Measurements from ENCODE around the gene VWA8.
"Not testable (repeated sequence)": the region's sequence is repeated elsewhere in the genome, so short reads cannot be mapped to it uniquely, and the experiment has no call there.

Gene VWA8

DNA sequence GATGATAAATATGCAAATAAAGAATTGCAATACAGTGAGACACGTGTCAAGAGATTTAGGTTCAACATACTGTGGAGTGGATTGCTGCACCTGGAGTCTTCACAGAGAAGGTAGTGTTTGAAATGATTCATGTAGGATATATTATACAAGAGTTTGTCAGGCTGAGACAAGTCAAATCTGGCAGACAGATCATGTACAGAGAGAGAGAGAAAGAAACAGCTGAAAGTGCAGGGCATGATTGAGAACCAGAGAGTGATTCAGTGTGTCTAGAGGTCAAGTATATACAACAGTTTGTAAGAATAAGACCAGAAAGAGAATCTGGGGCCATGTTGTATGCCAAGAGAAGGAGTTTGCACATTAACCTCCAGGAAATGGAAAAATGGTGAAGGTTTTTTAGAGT lies 2.1 kb upstream of the VWA8 start:
- DNase-seq, result no peak

DNA sequence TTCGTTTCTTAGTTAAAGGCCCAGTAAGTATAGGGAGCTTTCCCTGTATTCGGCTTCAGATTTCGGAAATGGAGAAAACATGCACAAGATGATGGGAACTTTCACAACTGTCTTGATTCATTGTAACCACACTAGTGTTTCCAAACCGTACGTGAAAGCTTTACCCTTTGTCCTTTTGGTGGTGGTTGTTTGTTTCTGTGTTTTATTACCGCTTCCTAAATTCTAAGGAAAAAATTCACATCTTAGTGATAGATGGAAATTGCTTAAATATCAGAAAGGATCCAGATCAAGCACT lies 504 bp upstream of the VWA8 start:
- no peak for DNase-seq

DNA sequence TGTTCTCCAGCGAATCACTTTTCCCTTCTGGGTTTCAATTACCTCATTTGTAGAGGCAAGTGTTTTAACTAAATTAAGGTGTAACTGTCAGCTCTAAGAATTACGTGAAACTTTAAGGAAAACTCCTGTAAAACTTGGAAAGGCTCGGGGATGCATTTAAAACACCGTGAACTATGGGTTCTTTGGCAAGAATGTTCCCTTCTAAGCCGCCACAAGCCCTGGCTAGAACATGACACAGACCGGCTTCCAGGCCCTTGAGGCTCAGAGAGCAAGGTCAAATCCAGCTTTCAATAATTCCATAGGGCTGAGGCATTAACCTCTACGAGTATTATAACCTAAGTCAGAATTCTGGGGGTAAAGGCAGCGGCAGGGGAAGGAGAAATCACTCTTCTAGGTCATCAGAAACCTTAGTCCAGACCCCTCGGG lies 685 bp downstream of the VWA8 start:
- no peak for DNase-seq

DNA sequence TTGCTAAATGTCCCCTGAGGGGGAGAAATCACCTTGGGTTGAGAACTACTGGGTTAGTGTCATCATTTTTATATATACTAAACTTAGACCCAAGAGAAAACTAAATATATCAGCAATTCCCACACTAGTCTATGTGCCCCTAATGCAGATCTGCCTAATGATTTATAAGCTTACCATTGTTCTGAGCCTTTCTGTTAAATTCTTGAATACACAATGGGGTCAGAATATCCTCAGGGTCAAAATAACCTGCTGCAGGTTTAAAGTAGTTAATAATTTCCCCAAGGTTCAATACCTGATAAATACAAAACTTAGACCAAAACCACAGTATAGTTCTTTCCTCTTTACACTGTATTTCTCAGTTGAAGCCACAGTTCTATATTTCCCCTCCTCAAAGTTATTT lies 4.6 kb downstream of the VWA8 start:
- no peak for DNase-seq

DNA sequence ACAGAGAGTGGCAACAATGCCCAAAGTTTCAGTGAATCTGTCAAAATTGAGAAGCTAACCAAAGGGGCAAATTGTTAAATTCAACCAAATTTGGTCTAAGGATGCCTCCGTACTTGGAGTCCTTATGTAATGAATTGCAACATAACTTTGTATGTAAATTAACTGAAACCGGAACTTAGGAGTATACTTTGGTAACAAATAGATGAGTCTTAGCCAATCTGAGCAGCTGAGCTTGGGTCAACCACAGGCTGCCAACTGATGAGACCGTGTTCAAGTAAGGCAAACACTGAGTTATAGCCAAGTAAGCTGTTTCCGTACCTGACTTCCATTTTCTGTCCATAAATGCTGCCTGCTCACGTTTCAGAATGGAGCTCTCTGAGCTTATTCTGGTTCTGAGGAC lies 5.3 kb downstream of the VWA8 start:
- DNase-seq, result no peak

DNA sequence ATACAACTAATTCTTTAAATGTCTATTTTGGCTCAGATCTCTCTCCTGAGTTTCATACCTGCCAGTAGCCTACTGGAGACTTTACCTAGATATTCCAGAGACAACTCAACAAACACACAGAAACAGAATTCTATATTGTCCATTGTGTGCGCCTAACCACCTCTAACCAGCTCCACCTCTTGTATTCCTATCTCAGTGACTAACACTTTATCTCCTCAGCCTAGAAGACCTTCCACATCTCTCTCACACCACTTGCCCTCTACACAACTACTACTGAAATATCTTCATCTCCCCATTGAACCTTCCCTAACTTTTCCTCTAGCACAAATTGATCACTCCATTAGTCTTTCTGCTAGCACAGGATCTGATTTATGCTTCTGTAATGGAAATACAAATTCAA lies 6.7 kb downstream of the VWA8 start:
- DNase-seq, result no peak

DNA sequence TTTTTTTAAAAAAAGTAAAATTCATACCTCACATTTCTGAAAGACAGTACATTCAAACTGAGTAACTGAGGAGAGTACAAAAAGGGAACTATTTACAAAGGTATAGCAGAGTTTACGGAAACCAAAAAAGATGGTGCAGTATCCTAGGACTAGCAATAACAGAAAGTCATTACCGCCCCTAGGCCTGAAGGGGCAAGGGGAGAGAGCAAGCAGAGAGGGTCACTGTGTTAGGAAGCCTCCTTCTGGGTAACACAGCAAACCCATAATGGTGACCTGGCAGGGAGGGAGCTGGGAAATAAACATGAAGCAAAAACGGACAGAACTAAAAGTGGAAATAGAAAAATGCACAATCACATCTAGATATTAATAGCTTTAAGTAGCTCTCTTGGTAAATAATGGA lies 8.2 kb downstream of the VWA8 start:
- DNase-seq, result no peak

DNA sequence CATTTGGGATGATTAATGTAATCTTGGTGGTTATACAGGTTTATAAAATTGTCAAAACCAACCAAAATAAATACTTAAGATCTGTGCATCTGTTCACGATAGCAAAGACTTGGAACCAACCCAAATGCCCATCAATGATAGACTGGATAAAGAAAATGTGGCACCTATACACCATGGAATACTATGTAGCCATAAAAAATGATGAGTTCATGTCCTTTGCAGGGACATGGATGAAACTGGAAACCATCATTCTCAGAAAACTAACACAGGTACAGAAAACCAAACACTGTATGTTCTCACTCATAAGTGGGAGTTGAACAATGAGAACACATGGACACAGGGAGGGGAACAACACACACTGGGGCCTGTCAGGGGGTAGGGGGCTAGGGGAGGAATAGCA lies 11.8 kb downstream of the VWA8 start:
- not testable (repeated sequence) for DNase-seq

DNA sequence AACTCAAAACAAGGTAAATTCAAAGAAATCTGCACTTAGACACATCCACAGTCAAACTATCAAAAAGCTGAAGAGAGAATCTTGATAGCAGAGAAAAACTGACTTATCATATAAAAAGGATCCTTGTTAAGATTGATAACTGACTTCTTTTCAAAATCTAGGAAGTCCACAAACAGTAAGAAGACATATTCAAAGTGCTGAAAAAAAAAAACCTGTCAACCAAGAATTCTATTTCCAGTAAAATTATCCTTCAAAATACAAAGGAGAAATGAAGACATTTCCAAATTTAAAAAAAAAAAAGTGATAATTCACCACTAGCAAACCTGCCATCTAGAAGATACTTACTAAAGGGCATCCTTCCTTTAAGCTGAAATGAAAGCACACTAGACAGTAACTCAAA lies 15.0 kb downstream of the VWA8 start:
- no peak for DNase-seq

DNA sequence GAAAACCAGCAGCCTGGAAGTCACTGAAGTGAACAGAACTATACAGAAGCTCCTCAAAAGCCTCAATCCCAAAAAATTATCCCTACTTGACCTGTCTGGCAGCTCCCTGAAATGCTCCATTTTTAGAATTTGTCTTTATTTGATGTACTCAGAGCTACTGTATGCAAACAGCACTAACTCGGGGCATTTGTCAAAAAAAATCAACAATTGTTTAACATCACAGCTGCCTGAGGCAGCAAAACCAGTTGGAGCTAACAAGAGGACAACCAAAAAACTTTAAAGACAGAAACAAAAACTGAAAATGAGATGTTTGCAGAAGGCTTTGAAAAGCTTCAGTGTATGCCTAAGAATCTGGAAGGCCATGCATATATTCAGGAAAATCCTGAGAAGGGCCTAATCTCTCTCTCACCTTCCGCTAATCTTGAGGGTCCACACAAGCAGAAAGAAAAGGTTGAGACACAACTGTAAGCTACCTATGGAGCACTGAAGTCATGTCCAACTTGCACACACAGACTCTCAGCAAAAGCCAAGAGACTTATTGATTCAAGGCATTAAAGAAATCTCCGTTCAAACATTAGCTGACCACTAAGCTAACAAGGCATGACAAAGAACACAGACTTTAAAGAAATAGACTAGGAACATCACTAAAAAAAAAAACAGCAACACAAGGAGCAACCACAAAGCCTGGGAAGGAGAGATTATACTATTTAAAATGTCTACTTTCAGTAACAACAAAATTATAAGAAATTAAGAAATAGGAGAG lies 16.1 kb downstream of the VWA8 start:
- DNase-seq, result no peak

DNA sequence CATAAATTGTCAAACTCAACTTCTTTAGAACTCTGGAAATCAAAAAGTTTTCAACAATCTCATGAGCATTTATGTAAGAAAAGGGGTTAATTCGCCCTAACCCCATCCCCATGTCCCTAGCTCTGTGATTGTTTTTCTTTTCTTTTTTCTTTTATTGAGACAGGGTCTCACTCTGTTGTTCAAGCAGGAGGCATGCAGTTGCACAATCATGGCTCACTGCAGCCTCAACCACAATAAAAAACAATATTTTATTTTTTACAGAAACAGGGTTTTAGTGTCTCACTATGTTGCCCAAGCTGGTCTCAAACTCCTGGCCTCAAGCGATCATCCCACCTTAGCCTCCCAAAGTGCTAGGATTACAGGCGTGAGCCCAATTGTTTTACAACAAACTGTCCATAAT lies 16.7 kb downstream of the VWA8 start:
- DNase-seq, result no peak

DNA sequence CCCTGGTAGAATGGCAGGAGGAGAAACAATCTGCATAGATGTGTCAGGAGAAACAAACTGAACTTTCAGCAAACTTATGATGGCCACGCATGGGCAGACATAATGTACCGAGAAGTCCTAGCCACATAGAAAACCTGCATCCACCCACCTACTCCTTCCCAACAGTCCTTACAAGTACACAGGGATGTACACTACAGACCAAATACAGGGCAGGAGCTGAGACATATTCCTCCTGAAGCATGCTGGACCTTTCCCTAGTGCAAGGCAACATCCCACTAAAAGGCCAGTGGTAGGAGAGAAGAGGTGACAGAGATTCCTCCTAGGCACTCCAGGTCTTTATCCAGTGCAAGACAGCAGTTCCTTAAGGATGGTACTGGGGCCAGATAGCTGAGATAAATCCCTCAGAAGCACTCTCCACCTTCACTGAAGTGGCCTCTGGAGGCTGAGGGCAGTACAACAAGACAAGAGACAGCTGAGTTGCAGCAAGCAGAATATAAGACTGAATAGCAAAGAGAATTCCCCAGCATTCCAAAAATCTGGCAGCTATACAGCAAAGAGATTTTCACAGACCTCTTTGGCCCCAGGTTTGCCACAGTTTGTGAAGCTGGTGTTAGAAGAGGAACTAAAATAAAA lies 18.3 kb downstream of the VWA8 start:
- no peak for DNase-seq

DNA sequence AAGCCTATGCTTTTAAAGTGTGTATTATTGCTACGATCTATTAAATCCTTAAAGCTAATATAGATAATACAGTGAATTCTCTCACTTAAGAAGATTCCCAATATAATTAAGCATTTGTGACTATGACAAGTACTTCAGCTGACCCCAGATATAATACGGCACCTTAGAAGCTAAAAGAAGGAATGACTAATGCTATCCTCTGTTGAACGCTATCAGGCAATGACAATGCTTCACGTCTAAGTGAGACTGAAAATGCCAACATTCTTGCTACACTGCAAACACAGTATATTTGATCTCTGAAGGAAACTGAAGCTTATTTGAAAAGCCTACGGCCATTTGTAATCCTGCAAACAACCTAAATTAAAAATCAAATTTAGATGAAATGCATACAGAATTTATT lies 19.7 kb downstream of the VWA8 start:
- no peak for DNase-seq

DNA sequence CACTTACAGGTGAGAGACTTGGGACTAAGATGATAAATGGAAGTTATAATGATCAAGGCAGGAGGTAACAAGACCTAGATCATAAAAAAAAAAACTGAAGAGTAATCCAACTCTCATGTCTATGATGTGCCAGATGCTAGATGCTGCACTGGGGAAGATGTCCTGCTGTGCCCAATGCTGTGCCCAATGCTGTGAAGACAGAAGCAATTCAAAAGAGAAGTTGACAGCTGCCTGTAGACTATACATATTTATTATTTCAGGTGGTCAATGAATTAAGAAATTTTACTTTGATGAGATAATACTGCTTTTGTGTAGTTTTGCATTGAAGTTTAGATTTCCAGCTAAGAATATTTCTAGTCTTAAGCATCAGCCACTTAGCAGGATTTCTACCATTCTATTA lies 21.5 kb downstream of the VWA8 start:
- DNase-seq, result peak; percentile 16

DNA sequence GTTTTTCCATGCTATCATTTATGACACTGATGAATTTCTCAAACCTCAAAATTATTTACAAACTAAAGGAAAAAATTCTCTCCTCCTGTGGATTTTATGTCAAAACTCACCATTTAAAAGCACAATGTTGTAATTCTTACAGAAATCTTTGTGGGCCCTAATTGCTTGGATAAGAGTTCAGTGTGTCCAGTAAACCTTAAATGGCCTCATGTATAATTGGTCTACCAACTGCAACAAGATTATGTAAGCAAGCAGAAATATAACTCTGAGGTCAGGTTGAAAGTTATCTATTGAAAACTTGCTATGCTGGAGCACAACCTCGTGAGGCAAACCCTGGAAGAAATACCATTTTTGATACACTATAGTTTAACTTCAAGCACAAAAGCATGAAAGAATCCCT lies 22.0 kb downstream of the VWA8 start:
- no peak for DNase-seq

DNA sequence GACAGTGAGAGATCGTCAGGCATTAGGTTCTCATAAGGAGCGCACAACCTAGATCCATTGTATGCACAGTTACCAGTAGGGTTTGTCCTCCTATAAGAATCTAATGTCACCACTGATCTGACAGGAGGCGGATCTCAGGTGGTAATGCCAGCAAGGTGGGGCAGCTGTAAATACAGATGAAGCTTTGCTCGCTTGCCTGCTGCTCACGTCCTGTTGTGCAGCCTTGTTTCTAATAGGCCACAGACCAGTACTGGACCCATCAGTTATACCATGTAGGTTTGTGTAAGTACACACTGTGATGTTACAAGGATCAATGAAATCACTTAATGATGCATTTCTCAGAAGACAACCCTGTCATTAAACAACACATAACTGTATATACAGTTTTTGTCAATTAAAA lies 23.5 kb downstream of the VWA8 start:
- no peak for DNase-seq

DNA sequence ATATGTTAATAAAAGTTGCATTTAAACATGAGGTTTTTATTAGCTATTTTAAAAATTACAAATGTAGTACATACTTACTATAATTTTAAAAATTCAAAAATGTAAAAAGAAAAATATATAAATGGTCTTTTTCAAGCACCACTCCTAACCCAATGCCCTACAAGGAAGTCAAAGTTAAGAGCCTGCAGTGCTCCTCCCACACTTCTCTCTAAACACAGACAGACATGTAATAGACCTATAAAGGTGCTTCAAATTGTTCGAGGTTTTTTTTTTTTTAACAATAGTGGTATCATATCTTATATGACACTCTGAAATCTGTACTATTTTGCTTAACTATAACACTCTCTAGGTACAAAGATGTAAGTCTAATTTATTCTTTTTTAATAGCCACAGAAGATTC lies 25.4 kb downstream of the VWA8 start:
- no peak for DNase-seq

DNA sequence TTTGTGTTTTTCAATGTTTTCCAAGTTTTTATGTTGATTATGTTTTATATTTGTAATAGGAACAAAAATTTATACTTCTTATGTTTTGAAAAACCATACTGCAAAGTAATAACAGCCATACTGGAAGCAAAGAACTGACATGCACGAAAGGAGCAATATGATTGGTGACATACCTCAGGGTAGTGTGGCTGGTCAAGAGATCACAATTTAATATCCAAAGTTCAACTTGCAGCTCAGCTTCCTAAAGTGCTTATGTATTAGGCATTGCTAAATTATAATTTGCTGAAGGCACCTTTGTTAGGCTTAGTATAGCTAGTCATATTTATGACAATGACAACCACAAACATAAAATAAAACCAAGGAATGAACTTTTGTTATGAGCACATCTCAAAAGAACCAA lies 25.9 kb downstream of the VWA8 start:
- DNase-seq, result no peak

DNA sequence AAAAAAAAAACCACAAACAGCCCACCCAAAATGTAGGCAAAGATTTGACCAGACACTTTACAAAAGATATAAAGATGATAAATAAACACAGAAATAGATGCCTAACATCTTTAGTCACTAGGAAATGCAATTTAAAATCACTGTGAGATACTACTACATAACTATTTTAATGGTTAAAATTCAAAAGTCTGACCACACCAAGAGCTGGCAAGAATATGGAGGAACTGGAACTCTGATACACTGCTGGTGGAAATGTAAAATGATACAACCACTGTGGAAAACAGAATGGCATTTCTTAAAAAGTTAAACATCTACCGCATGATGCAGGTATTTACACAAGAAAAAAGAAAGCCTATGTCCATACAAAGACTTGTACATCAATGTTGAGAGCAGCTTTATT lies 26.8 kb downstream of the VWA8 start:
- no peak for DNase-seq

DNA sequence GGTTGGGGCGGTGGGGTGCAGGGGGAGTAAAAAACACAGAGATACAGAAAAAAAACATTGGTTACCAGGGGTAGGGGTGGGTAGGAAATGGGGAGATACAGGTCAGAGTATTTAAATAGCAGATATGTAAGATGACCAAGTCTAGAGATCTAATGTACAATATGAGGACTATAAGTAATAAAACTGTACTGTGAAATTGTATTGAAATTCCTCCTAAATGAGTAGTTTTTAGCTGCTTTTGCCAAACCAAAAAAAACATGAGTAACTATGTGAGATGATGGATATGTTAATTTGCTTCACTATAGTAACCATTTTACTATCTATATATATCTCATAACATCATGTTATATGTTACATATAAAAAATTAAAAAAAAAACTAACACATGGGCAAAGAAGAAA lies 29.6 kb downstream of the VWA8 start:
- DNase-seq, result no peak

DNA sequence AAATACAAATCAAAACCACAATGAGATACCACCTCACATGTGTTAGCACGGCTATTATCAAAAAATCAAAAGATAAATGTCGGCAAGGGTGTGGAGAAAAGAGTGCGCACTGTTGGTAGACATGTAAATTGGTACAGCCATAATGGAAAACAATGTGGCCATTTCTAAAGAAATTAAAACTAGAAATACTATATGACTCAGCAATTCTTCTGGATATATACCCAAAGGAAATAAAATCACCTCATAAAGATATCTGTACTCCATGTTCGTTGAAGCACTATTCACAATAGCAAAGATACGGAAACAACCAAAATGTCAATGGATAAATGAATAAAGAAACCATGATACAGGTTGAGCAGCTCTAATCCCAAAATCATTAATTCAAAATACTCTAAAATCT lies 30.8 kb downstream of the VWA8 start:
- no peak for DNase-seq

DNA sequence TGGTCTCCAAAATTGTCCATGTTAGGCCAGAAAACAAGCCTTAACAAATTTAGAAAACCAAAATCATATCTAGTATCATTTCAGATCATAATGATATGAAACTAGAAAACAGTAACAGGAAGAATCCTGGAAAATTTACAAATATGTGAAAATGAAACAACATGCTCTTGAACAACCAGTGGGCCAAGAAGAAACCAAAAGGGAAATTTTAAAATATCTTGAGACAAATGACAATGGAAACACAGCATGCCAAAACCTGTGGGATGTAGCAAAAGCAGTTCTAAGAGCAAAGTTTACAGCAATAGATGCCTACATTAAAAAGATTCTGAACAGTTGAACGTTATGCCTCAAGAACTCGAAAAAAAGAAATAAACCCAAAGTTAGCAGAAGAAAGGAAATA lies 32.6 kb downstream of the VWA8 start:
- DNase-seq, result no peak

DNA sequence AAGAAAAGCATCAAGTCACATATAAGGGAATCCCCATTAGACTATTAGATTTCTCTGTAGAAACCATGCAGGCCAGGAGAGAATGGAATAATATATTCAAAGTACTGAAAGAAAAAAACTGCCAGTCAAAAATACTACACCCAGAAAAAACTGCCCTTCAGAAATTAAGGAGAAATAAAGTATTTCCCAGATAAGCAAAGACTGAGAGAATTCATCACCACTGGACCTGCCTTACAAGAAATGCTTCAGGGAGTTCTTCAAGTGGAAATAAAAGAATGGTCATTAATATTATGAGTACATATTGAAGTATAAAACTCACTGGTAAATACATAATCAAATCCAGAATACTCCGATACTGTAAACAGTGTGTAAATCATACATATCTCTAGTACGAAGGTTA lies 35.9 kb downstream of the VWA8 start:
- DNase-seq, result no peak

DNA sequence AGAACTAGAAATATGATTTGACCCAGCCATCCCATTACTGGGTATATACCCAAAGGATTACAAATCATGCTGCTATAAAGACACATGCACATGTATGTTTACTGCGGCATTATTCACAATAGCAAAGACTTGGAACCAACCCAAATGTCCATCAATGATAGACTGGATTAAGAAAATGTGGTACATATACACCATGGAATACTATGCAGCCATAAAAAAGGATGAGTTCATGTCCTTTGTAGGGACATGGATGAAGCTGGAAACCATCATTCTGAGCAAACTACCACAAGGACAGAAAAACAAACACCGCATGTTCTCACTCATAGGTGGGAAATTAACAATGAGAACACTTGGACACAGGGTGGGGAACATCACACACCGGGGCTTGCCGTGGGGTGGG lies 38.0 kb downstream of the VWA8 start:
- not testable (repeated sequence) for DNase-seq

DNA sequence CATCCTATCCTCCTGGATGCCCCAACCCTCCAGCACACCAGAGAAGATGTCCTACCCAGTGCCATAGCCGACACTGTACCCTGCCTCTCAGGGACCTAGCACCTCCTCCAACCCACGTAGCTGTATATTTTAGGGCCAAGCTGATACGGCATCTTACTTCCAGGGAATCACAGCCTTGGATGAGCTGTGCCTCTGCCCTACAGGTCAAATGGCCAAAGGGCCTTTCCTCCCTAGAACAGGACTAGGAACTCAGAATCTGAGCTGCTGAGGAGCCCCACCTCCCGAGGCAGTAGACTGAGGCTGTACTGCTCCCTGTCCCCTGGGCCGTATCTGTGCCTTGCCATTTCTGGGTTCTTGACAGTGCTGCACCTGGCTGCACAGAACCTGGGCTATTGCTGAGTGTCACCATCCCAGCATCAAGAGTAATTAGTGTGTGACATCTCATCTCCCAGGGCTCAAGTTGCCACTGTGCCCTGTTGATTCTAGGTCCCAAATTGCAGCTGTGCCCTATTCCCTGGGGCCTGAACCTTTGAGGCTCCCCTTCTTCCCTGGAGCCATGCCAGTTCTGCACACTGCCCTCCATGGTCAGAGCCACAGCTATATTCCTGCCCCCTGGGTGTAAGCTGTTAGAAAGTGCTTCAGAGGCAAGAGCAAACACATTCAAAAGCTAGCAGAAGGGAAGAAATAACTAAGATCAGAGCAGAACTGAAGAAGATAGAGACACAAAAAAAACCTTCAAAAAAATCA lies 41.0 kb downstream of the VWA8 start:
- peak; percentile 4 for DNase-seq

Measured in NCI-H2171 (cell line).